GM19328 (cell line): ENCODE data around the gene S1PR4.
"Not testable (repeated sequence)": the region's sequence is repeated elsewhere in the genome, so short reads cannot be mapped to it uniquely, and the experiment has no call there.

ENCODE experiments used
- ATAC-seq: cut with Tn5 transposase; IDR thresholded peaks from one replicate; pipeline ENCODE4 v1.9.1; 2021; ENCODE audit warnings: mild to moderate bottlenecking, moderate library complexity; ENCODE audit not compliant: unreplicated experiment

S1PR4 gene

GRCh38 chr19:3210347-3211017 lies 31.9 kb downstream of the S1PR4 start:
- ATAC-seq: no peak

DNA sequence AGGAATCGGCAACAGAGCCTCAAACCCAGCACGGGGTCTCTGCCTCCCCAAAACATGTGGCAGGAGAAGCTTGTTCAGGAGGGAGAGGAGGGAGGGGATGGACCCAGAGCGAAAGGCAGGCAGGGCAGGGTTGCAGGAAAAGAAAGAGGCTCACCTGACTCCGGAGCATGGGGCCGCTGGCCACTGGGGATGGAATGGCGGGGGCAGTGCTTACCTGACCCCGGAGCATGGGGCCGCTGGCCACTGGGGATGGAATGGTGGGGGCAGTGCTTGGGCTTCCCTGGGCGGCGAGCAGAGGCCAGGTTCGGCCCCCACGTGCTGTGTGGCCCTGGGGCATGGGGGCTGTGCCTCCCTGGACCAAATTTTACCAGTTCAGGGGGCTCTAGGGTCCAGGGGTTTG lies 32.6 kb downstream of the S1PR4 start:
- ATAC-seq: no peak

- no peak for ATAC-seq
Measured at GRCh38 chr19:3213159-3213558, 34.6 kb downstream of the S1PR4 start.

- no peak for ATAC-seq
Measured at GRCh38 chr19:3216874-3217273, 38.3 kb downstream of the S1PR4 start.

- no peak for ATAC-seq
Measured at GRCh38 chr19:3220576-3220975, 42.0 kb downstream of the S1PR4 start.

DNA sequence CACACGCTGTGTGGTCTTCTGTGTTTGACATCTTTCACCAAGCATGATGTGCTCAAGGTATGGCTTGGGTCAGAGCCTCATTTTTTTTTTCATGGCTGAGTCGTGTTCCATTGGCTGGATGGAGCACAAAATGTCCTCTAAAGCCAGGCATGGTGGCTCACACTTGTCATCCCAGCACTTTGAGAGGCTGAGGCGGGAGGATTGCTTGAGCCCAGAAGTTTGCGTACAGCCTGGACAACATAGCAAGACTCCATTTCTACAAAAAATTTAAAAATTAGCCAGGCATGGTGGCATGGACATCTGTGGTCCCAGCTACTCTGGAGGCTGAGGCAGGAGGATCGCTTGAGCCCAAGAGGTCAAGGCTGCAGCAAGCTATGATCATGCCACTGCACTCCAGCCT lies 43.0 kb downstream of the S1PR4 start:
- ATAC-seq: not testable (repeated sequence)

- ATAC-seq: no peak
Measured at GRCh38 chr19:3222709-3223108, 44.1 kb downstream of the S1PR4 start.

- ATAC-seq: no peak
Measured at GRCh38 chr19:3224346-3225168, 46.0 kb downstream of the S1PR4 start, which contains the start of gene CELF5. TSS of gene CELF5 (plus strand) at chr19:3224661. CDS start at chr19:3224740, 79 bp downstream.

GRCh38 chr19:3225169-3225485 lies 46.6 kb downstream of the S1PR4 start:
- ATAC-seq: no peak

GRCh38 chr19:3225677-3226093 lies 47.1 kb downstream of the S1PR4 start:
- ATAC-seq: no peak

DNA sequence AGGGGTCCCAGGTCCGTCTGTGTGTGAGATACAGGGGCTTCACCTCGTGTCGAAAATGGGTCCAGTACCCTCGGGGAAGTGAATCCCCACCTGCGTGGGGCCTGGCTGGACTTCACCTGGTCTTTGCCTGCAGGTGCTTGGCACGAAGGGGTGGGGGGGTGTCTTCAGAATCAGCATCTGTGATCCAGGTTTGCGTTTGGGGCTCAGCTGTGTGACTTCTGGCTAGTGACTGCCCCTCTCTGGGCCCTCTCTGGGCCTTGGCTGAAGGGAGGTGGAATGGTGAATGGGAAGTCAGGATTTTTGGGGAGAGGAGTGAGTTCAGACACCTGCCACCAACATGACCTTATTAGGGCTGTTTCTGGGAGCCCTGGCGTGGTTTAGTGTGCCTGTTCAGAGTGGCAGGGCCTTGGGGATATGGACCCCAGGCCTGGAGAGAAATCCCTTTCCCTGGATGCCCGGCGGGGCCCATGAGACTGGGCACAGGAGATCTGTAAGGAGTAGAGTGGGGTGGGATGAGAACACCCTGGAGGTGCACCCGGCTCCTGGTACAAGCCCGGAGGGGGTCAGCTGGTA lies 48.6 kb downstream of the S1PR4 start:
- no peak for ATAC-seq

- no peak for ATAC-seq
Measured at GRCh38 chr19:3229346-3229743, 50.8 kb downstream of the S1PR4 start.
